Left renal pelvis (tissue), 4 donors: ENCODE results near the gene FHIT. TPM values are rescaled to one million over a fixed set of nuclear protein-coding genes. Genes with fewer than 3 reads are reported as not detected.

Source experiments
- DNase-seq, 4 donors: peaks; one replicate each; pipeline ENCODE4 v3.0.0-alpha.2; 2013; ENCODE audit warnings: low read depth in 4 of 4, low spot score in 3 of 4
- polyA plus RNA-seq, 4 donors: library from polyadenylated mRNA; unstranded; fragments of 120-200 nt; gene quantifications; one replicate each; pipeline ENCODE4 v1.2.1, GENCODE V29; 2013; ENCODE audit not compliant: insufficient read length in 4 of 4

FHIT gene
- polyA plus RNA-seq, 4 donors, result 5.4 to 30.1 (median 23.5) TPM

DNA sequence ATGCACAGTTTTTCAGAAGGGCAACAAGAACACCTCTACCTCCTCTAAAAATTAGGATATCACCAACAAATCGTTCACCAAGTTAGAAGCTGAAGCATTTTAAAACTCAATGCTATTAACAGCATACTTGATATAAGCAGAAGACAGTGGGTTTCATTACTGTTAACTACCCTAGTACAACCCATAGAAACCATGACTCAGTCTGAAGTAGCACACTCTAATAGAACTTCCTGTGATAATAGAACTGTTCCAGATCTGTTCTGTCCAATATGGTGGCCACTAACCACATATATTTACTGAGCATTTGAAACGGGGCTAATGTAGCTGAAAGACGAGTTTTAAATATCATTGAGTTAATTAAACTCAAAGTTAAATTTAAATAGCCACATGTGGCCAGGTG is 1075.6 kb downstream of the FHIT start:
- no peak for DNase-seq

DNA sequence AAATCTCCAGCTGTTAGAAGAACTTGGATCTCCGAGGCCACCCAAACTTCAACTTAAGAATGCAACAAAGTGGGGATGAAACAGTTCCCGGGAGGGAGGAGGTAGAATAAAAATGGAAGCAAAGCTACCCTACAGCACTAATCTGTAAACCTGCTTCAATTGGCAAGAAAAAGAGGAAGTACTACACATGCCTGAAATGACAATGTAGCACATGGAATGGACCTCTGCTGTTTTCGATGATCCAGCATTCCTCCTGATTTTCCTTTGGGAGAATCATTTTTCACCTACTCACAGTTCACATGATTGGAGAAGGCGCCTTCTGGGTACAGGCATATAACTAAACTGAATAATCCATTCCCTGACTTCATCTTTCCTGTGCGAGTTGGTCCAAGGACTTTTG is 1081.5 kb downstream of the FHIT start:
- no peak for DNase-seq

DNA sequence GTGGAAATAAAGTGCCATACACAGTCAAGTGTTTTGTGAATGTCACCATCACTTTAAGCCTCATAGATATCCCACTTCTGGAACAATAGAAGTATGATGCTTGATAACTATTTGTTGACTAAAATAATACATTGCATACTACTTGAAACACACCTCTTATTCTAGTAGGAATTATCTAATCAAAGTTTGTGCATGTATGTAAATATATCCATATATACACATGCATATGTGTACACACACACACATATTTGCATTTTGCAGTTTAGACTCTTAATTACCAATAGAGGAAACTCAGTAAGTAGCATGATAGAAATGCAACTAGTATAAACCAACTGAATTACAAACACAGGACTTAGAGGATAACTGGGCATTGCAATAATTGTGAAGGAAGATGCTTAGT is 1084.1 kb downstream of the FHIT start:
- DNase-seq, result no peak

DNA sequence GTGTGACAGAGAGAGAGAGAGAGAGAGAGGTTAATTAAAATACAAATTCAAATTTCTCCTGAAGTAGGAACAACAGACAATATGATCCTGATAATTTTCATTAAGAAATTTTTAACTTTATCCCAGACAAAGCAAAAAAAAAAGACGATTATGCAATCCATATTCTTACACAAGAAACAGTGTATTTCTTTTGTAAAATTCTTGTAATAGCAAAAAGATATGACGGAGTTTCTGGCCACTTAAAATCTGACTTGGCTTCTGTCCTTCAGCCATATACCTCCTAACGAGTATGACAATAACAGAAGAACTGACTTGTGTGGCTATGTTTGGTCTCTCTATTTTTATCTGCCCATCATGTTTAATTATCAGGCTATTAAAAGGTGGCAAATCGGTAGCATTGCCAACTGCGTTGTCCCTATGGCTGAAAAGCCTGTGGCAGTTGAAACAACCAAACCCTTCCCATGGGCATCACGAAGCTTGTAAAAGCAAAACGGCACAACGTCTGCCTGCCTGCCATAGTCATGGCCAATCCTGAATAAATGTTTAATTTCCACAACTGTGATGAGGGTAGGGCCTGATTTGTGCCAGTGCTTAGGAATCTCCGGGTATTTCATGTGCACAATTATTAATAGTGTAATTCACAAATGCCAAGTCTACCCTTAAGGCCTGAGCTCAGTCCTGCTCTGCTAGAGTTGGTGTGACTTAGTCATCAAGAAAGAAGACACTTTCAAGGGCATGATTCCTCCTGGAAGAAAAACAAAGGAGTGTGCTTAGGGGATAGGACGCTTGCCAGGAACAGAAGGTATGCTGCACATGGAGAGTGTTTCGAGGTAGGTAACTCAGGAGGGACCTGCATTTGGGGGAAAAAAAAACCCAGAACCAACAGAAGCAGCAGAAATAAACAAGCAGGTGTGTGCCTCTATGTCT is 1090.2 kb downstream of the FHIT start:
- no peak for DNase-seq

DNA sequence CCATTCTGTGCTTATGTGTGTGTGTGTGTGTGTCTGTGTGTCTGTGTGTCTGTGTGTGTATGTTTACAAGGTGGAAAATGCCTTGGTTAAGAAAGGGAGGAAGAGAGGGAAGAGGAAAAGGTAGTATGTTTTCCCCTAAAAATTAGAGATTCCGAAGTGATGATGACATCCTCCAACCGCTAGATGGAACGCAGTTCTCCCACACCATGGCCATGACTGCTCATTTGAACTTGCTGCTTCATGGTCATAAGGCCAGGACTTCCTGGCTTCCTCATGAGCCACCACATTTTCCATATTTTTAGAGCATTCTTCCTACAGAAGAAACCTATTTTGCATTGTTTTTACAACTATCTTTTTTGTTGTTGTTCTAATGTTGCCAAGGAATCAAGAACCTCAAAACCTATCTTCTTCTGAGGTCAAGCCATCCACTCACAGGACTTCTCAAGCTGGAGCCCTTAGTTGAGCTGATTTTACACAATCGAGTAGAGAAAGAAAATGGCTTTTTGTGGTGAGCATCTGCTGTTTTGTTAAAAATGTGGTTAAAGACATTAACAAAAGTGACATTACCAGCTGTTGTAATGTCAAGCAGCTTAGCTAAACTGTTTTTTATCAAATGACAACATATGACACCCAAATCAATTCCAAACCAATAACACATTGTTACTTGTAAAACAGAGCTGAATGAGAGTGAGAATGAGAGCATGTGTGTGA is 1091.0 kb downstream of the FHIT start:
- DNase-seq, result no peak

GRCh38 chr3:60158035-60158434 is 1093.2 kb downstream of the FHIT start:
- DNase-seq, result no peak

DNA sequence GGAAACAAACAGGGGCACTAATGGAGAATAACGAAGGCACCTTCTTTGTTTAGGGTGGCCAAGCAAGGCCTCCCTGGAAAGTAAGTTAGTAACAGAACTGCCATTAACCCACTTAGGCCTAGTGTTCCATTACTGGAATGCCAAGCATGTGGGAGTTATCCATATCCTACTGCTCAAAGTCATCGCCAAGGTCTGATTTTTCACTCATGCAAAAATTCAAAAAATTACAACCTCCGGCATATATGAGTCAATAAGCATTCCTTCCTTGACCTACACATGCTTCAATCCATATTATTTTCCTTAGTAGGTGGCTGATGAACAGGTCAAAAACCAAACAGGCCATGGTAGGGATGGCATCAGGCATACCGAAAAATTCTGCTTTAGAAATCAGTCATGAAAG is 1097.2 kb downstream of the FHIT start:
- DNase-seq, result no peak

DNA sequence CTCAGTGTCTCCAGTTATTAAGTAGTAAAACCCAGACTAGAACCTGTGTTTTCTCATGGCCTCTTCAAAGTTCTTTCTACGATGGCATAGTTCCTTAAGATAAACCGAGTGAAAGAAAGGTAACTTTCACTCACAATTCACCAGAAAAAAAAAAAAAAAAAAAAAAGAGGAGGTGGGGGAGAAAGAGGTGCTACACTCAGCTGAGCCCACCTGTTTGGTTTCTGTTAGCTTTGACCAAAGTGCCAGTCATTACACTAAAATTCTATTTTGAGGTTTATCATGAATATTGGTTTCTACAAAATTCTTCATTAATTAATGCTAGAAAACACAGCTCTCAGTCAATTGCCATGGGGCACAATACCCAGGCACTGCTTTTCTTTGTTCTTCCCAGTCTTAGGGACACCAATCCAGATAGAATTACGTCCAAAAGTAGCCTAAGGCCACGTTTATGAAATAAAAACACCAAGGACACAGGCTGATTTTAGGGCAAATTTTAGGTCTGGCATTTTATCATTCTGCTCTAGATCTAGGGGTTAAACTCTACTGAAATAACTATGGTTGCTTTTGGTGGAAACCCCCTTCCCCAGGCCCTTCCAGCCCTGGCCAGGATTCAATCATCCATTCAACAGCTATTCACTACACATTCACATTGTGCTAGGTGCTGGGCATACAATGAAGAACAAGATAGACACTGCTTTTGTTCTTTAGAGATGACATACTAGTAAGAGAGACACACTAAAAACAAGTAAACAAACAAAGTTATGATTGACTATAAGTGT is 1097.8 kb downstream of the FHIT start:
- no peak for DNase-seq

- DNase-seq, result no peak
Measured at GRCh38 chr3:60149501-60149900, 1101.8 kb downstream of the FHIT start.

DNA sequence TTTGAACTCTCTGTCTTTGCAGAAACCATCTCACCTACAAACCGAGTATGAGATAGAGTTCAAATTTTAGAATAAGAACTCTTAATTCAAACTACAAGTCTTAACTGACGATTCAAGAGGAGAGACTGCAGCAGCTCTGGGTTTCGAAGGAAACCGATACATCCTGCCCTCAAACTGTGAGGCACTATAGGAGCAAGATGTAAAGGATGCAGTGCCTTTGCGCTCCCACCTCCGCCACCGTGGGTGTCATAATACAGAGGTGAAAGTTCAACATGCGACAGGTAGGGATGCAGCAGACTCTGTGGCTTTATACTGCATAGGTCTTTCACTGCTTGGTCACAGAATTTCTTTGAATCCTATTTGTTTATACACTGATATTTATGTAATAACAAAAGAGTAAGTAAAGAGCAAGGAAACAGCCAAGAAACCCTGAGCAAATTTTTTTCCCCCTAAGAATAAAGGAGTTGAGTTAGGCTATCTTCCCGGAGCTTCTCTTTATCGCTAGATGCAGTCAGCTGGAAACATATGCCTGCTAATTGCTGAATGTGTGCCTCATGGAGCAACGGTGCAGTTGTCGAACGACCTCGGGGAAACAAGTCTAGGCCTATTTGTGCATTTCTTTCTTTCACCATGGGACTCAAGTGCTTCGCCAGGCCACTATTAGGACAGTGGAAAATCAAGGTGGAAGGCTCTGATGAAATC is 1103.9 kb downstream of the FHIT start:
- no peak for DNase-seq

- no peak for DNase-seq
Measured at GRCh38 chr3:60146121-60146520, 1105.1 kb downstream of the FHIT start.

GRCh38 chr3:60144071-60144470 is 1107.2 kb downstream of the FHIT start:
- DNase-seq, result no peak

- DNase-seq, result no peak
Measured at GRCh38 chr3:60142009-60142408, 1109.2 kb downstream of the FHIT start.

- DNase-seq, result no peak
Measured at GRCh38 chr3:60140160-60140559, 1111.1 kb downstream of the FHIT start.

- no peak for DNase-seq
Measured at GRCh38 chr3:60136601-60137000, 1114.7 kb downstream of the FHIT start.

- DNase-seq, result no peak
Measured at GRCh38 chr3:60135474-60135873, 1115.8 kb downstream of the FHIT start.

DNA sequence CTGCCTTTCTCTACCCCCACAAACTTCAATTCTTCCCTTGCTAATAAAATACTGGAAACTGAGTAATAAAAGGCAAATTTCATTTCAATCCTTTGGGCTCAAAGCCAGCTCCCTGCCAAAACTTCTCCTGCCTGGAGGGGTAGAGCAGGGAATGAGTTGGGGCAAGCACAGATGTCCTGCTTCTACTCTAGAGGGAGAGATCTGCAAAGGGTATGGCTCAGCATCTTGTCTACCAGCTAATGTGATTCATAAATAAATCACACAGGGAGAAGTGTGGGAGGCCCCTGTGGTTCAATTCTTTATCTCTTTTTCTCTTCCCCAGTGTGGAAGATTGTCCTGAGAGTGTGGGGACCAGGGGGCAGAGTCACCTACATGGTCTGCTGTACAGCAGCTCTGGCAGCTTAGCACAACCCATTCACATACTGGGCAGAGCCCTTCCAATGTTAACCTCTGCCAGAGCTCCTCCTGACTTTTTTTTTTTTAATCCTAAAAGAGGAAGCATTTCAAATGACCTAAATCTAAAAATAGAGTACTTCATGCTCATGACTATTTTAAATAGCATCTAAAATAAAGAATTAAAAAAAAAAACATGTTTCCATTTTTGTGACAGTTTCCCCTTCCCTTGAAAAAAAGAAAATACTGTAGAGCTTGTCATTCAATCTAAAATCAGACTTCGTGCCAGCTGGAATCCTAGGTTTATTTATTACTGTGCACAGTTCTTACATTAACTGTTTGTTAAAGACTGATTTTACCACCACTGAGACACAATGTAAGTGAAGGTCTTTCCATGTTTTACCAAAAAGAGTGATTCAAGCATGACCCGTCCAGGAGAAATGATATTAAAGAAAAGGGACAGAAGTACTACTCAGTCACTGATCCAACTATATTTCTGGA is 1117.7 kb downstream of the FHIT start:
- DNase-seq, result no peak

DNA sequence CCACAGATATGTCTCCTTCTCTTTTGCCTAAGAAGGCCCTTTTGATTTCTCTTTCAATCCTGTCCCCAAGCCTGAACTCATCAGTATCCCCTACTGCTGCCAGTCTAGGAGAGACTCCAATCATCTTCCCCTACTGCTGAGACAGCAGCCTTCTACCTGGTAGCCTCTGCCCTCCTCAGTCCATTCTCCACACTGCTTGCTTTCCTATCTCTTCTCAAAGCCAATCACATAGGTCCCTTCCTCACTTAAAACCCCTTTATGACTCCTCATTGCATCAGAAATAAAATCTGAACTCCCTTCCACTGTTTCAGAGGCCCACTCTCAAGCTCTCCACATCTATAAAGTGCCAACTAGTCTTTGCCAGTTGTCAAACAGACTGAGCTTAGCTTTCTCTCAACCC is 1119.6 kb downstream of the FHIT start:
- no peak for DNase-seq

- no peak for DNase-seq
Measured at GRCh38 chr3:60126511-60127304, 1124.5 kb downstream of the FHIT start.
